Neural cell (in vitro differentiated cells): Measurements from ENCODE around the gene TFAP2C.

Experiments used
- CTCF ChIP-seq: fragments of 450-650 bp; IDR thresholded peaks from 2 replicates; pipeline ENCODE4 v1.5.1; 2014; ENCODE audit warnings: antibody characterized with exemption, mild to moderate bottlenecking, moderate library complexity; ENCODE audit not compliant: poor library complexity, severe bottlenecking
- EP300 ChIP-seq: fragments of 450-650 bp; conservative IDR thresholded peaks from 2 replicates; pipeline ENCODE4 v1.6.1; 2014; ENCODE audit warnings: antibody characterized with exemption, mild to moderate bottlenecking, moderate library complexity; ENCODE audit not compliant: poor library complexity, severe bottlenecking
- EZH2 ChIP-seq: fragments of 200-600, 300-800 bp; shearing (Covaris generic), sonication (generic); IDR thresholded peaks from 2 replicates; pipeline ENCODE4 v1.6.1; 2014; ENCODE audit warnings: antibody characterized with exemption, low read length, borderline replicate concordance, mild to moderate bottlenecking; ENCODE audit not compliant: insufficient read depth, poor library complexity, severe bottlenecking
- POLR2AphosphoS5 ChIP-seq: IDR thresholded peaks from 2 replicates; pipeline ENCODE4 v1.6.1; 2012
- RAD21 ChIP-seq: fragments of 450-650 bp; conservative IDR thresholded peaks from 2 replicates; pipeline ENCODE4 v1.6.1; 2014; ENCODE audit warnings: antibody characterized with exemption, mild to moderate bottlenecking, moderate library complexity
- SMC3 ChIP-seq: fragments of 450-650 bp; conservative IDR thresholded peaks from 2 replicates; pipeline ENCODE4 v1.6.1; 2014; ENCODE audit warnings: antibody characterized with exemption, mild to moderate bottlenecking, moderate library complexity; ENCODE audit not compliant: poor library complexity
- TAF1 ChIP-seq: IDR thresholded peaks from 2 replicates; pipeline ENCODE4 v1.6.1; 2012; ENCODE audit warnings: low read depth
- TF ChIP-seq, protein P1 (sequence below): IDR thresholded peaks from 2 replicates; pipeline ENCODE4 v1.6.1; 2012; ENCODE audit warnings: borderline replicate concordance

DNA sequence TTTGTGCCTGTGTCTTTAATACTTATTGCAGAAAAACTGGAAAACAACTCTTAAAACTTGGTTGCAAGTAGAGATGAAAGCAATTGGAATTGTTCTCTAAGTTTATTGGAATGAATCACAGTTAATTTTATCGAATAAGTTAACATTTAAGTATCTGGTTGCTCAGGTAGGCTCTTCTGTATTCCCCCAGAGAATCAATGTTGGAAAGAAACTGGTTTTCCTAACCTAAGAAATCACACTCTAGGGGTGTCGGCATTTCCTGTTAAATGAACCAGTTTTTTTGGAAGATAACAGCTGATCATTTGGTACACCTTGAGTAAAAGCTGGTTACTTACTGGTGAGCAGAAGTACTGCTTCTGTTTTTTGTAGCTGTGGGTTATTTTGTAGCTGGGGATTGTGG is 5.2 kb downstream of the TFAP2C start:
- TF ChIP-seq CTCF = no peak
- no peak for TF ChIP-seq EZH2
- TF ChIP-seq RAD21 = no peak
- TF ChIP-seq EP300 = no peak
- TF ChIP-seq POLR2AphosphoS5 = no peak
- no peak for TF ChIP-seq TAF1
- TF ChIP-seq, protein P1, sequence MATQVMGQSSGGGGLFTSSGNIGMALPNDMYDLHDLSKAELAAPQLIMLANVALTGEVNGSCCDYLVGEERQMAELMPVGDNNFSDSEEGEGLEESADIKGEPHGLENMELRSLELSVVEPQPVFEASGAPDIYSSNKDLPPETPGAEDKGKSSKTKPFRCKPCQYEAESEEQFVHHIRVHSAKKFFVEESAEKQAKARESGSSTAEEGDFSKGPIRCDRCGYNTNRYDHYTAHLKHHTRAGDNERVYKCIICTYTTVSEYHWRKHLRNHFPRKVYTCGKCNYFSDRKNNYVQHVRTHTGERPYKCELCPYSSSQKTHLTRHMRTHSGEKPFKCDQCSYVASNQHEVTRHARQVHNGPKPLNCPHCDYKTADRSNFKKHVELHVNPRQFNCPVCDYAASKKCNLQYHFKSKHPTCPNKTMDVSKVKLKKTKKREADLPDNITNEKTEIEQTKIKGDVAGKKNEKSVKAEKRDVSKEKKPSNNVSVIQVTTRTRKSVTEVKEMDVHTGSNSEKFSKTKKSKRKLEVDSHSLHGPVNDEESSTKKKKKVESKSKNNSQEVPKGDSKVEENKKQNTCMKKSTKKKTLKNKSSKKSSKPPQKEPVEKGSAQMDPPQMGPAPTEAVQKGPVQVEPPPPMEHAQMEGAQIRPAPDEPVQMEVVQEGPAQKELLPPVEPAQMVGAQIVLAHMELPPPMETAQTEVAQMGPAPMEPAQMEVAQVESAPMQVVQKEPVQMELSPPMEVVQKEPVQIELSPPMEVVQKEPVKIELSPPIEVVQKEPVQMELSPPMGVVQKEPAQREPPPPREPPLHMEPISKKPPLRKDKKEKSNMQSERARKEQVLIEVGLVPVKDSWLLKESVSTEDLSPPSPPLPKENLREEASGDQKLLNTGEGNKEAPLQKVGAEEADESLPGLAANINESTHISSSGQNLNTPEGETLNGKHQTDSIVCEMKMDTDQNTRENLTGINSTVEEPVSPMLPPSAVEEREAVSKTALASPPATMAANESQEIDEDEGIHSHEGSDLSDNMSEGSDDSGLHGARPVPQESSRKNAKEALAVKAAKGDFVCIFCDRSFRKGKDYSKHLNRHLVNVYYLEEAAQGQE = no peak
- no peak for TF ChIP-seq SMC3
